ENCODE data around the gene MAN2B2.

- TF ChIP-seq CTCF (IDR thresholded peaks at IDR 0.05), result no peak
- no peak for TF ChIP-seq POLR2A (IDR thresholded peaks at IDR 0.05; ENCODE audit: low read depth)
- TF ChIP-seq EP300 (IDR thresholded peaks at IDR 0.05), result no peak
- TF ChIP-seq POLR2AphosphoS5 (IDR thresholded peaks at IDR 0.05), result no peak
These were observed 39.8 kb downstream of the MAN2B2 start for GRCh38 chr4:6614701-6615230.
